ENCODE data around the gene C6.

DNA sequence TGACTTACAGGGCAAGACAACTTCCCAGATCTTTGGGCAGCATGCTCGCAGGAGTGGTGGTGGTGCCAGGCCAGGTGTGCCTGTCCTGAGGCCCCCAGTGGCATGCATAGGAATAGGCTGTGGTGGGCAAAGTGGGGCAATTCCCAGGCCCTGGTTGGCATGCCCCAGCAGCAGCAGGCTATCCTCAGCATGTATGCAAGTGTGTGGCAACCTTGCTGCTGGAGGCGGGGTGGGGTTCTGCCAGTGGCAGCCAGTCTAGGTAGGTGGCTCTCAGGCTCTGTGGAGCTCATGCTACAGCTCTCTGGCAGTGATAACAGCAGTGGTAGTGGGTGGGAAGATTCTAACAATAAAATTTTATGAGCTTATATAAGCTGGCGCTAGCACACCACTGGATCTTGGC is 27.7 kb upstream of the C6 start:
- TF ChIP-seq CTCF (optimal IDR thresholded peaks at IDR 0.05 in 1 of 3, IDR thresholded peaks at IDR 0.05 in 1 of 3, conservative IDR thresholded peaks at IDR 0.05 in 1 of 3; ENCODE audit: extremely low read depth in 1 of 3, insufficient read depth in 2 of 3, low read length in 3 of 3) (no peak), EZH2 (IDR thresholded peaks at IDR 0.05; ENCODE audit: low read length) (no peak)

All from keratinocyte (primary cell).